SK-N-MC (cell line): ENCODE measurements around the gene GGNBP2.

Experiments used
- EZH2 ChIP-seq: fragments of 200-600 bp; sonication (generic); IDR thresholded peaks from one replicate; pipeline ENCODE4 v1.6.1; 2017; ENCODE audit warnings: antibody characterized with exemption
- FOXP2 ChIP-seq: optimal IDR thresholded peaks from 2 replicates; pipeline ENCODE3; 2011; ENCODE audit warnings: mild to moderate bottlenecking, moderate library complexity; ENCODE audit not compliant: insufficient read depth; ENCODE audit errors: extremely low read length, control extremely low read depth
- POLR2AphosphoS5 ChIP-seq: IDR thresholded peaks from 2 replicates; pipeline ENCODE4 v1.6.1; 2012; ENCODE audit warnings: mild to moderate bottlenecking, low read depth, low read length, borderline replicate concordance

DNA sequence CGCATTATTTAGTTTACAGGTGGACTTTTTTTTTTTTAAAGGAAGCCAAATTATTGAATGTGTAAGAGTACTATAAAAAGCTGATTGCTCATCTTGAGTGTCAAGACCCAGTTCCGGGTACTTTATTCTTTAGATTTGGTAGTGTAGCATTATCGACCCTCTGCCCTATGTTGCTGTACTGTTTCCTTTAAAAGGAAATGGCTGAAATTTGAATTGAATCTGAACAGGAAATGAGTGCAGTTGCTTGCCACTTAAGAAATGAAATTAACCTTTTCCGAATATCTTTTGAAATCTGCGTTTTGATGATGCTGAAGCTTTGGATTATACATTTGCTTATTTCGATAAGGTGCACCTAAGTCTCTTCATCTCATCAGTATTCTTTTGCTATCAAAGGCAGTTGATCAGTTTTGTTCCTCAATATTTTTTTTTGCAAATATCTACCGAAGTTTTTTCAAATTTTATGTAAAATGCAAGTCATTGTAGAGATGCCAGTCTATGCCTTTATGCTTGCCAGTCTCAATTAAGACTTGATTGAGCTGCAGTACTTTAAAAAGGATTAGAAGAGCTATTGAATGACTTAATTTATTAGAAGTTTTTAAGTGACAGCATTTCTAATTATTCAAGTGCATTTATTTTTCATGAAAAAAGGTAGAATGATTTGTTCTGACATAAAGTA, 1.8 kb downstream of the GGNBP2 start:
- TF ChIP-seq POLR2AphosphoS5 = no peak
- TF ChIP-seq EZH2 = no peak
- TF ChIP-seq FOXP2 = no peak
